ENCODE results near the gene GORASP1. TPM values are rescaled to one million over a fixed set of nuclear protein-coding genes. Genes with fewer than 3 reads are reported as not detected.
A peak's percentile ranks its signal among the peaks of the same experiment; 100 is the strongest.

Gene GORASP1
- total RNA-seq, 2 experiments from 2014 or later, result 11.5 to 11.9 TPM

GRCh38 chr3:39144748-39145380 is 37.4 kb upstream of the GORASP1 start:
- no peak for DNase-seq
- Mint-ChIP-seq H3K36me3 (peaks cover 62% of the 10 kb centered on the region), H3K4me1 (peaks cover 52% of the 10 kb centered on the region), H3K9me3 (no peaks in the 10 kb centered on the region), H3K4me3 (no peak overlapping the region), H3K27me3 (no peaks in the 10 kb centered on the region), H3K27ac (peak overlapping the region; percentile 61)

- Mint-ChIP-seq H3K4me3 (no peak overlapping the region), H3K9me3 (no peaks in the 10 kb centered on the region), H3K27me3 (no peaks in the 10 kb centered on the region), H3K4me1 (peaks cover 47% of the 10 kb centered on the region), H3K27ac (peak overlapping the region; percentile 61), H3K36me3 (peaks cover 56% of the 10 kb centered on the region)
- no peak for DNase-seq
These were observed 36.8 kb upstream of the GORASP1 start for GRCh38 chr3:39144095-39144747.

- Mint-ChIP-seq H3K27ac (no peak overlapping the region), H3K9me3 (no peaks in the 10 kb centered on the region), H3K36me3 (peaks cover 46% of the 10 kb centered on the region), H3K4me3 (no peak overlapping the region), H3K27me3 (no peaks in the 10 kb centered on the region), H3K4me1 (peaks cover 43% of the 10 kb centered on the region)
- no peak for DNase-seq
These were observed 35.8 kb upstream of the GORASP1 start for GRCh38 chr3:39143051-39143885.

- Mint-ChIP-seq H3K4me3 (no peak overlapping the region), H3K9me3 (no peaks in the 10 kb centered on the region)
These were observed 34.6 kb upstream of the GORASP1 start for GRCh38 chr3:39142067-39142466.

GRCh38 chr3:39141171-39141995 is 34.0 kb upstream of the GORASP1 start:
- Mint-ChIP-seq H3K9me3 (no peaks in the 10 kb centered on the region), H3K36me3 (peaks cover 27% of the 10 kb centered on the region), H3K4me1 (peaks cover 26% of the 10 kb centered on the region), H3K27ac (no peak overlapping the region), H3K27me3 (no peaks in the 10 kb centered on the region), H3K4me3 (no peak overlapping the region)
- DNase-seq, result no peak

More at GRCh38 chr3:39142067-39142466, 34.6 kb upstream of the GORASP1 start:
- H3K36me3 Mint-ChIP-seq, result peaks cover 34% of the 10 kb centered on the region
- peaks cover 31% of the 10 kb centered on the region for H3K4me1 Mint-ChIP-seq
- H3K27ac Mint-ChIP-seq, result no peak overlapping the region
- no peaks in the 10 kb centered on the region for H3K27me3 Mint-ChIP-seq
- no peak for DNase-seq

- Mint-ChIP-seq H3K9me3 (no peaks in the 10 kb centered on the region), H3K27ac (no peak overlapping the region), H3K4me3 (no peak overlapping the region), H3K4me1 (peaks cover 22% of the 10 kb centered on the region), H3K27me3 (no peaks in the 10 kb centered on the region), H3K36me3 (peaks cover 21% of the 10 kb centered on the region)
- no peak for DNase-seq
These were observed 33.0 kb upstream of the GORASP1 start for GRCh38 chr3:39140341-39140971.

GRCh38 chr3:39139442-39139841 is 32.0 kb upstream of the GORASP1 start:
- H3K36me3 Mint-ChIP-seq, result peaks cover 18% of the 10 kb centered on the region
- peaks cover 19% of the 10 kb centered on the region for H3K4me1 Mint-ChIP-seq
- no peaks in the 10 kb centered on the region for H3K9me3 Mint-ChIP-seq
- H3K4me3 Mint-ChIP-seq, result no peak overlapping the region
- H3K27ac Mint-ChIP-seq, result no peak overlapping the region
- no peak for DNase-seq
- H3K27me3 Mint-ChIP-seq, result no peaks in the 10 kb centered on the region

GRCh38 chr3:39138804-39139415 is 31.5 kb upstream of the GORASP1 start:
- Mint-ChIP-seq H3K27me3 (no peaks in the 10 kb centered on the region), H3K4me3 (no peak overlapping the region), H3K36me3 (peaks cover 17% of the 10 kb centered on the region), H3K9me3 (no peaks in the 10 kb centered on the region), H3K27ac (peak overlapping the region; percentile 42), H3K4me1 (peaks cover 18% of the 10 kb centered on the region)
- DNase-seq, result no peak

- Mint-ChIP-seq H3K4me3 (no peak overlapping the region), H3K9me3 (no peaks in the 10 kb centered on the region), H3K4me1 (peaks cover 20% of the 10 kb centered on the region), H3K36me3 (peaks cover 14% of the 10 kb centered on the region), H3K27me3 (no peaks in the 10 kb centered on the region), H3K27ac (peak overlapping the region; percentile 42)
- DNase-seq, result no peak
These were observed 30.8 kb upstream of the GORASP1 start for GRCh38 chr3:39137991-39138803.

GRCh38 chr3:39137435-39137936 is 30.1 kb upstream of the GORASP1 start:
- no peaks in the 10 kb centered on the region for H3K27me3 Mint-ChIP-seq
- H3K9me3 Mint-ChIP-seq, result no peaks in the 10 kb centered on the region
- H3K4me1 Mint-ChIP-seq, result peaks cover 16% of the 10 kb centered on the region
- no peak overlapping the region for H3K27ac Mint-ChIP-seq
- no peak for DNase-seq
- H3K36me3 Mint-ChIP-seq, result peaks cover 8% of the 10 kb centered on the region
- no peak overlapping the region for H3K4me3 Mint-ChIP-seq

- Mint-ChIP-seq H3K4me3 (no peak overlapping the region), H3K36me3 (peaks cover 8% of the 10 kb centered on the region), H3K27me3 (no peaks in the 10 kb centered on the region), H3K27ac (no peak overlapping the region), H3K4me1 (peaks cover 14% of the 10 kb centered on the region), H3K9me3 (no peaks in the 10 kb centered on the region)
- DNase-seq, result no peak
These were observed 29.4 kb upstream of the GORASP1 start for GRCh38 chr3:39136533-39137434.

- Mint-ChIP-seq H3K4me3 (no peak overlapping the region), H3K27ac (no peak overlapping the region), H3K27me3 (no peaks in the 10 kb centered on the region), H3K4me1 (peaks cover 9% of the 10 kb centered on the region), H3K36me3 (no peaks in the 10 kb centered on the region), H3K9me3 (no peaks in the 10 kb centered on the region)
- DNase-seq, result no peak
These were observed 27.9 kb upstream of the GORASP1 start for GRCh38 chr3:39135170-39135805.

Measured in activated naive CD8-positive, alpha-beta T cell treated with anti-CD3 and anti-CD28 coated beads for 36 hours (primary cell).